Placental pericyte (primary cell): ENCODE results near the gene TTC9C. TPM values are rescaled to one million over a fixed set of nuclear protein-coding genes. Genes with fewer than 3 reads are reported as not detected.

Source experiments
- total RNA-seq: library from RNA; depleted of rRNA; stranded (reverse); fragments of >200 nt; gene quantifications from 2 replicates; pipeline ENCODE4 v1.2.3, GENCODE V29; 2012

TTC9C gene
- 39.8 and 49.1 TPM in 2 replicates for total RNA-seq

GRCh38 chr11:62728171-62728988 is at the start of gene TTC9C:
Gene TTC9C, plus strand, starts transcription at chr11:62728486. Its CDS starts 363 bp downstream, at chr11:62728849.

GRCh38 chr11:62678770-62679696 is 49.3 kb upstream of the TTC9C start, which contains the start of gene UBXN1:
Gene UBXN1, minus strand, starts transcription at chr11:62679073. Its CDS starts 150 bp downstream, at chr11:62678923.

GRCh38 chr11:62689421-62690183 is 38.7 kb upstream of the TTC9C start, which contains the start of gene LRRN4CL:
Gene LRRN4CL, minus strand, starts transcription at chr11:62689530. Its CDS starts 1,022 bp downstream, at chr11:62688508.

GRCh38 chr11:62707277-62707861 is 20.9 kb upstream of the TTC9C start, which contains the start of the genes BSCL2 and GNG3:
Gene BSCL2, minus strand, starts transcription at chr11:62707424. Its CDS starts 229 bp downstream, at chr11:62707195.
Gene GNG3, plus strand, starts transcription at chr11:62707676. Its CDS starts 620 bp downstream, at chr11:62708296.

GRCh38 chr11:62727165-62727871 is 968 bp upstream of the TTC9C start, which contains the start of gene HNRNPUL2:
Gene HNRNPUL2, minus strand, starts transcription at chr11:62727457. Its CDS starts 301 bp downstream, at chr11:62727156.

GRCh38 chr11:62753736-62754603 is 25.7 kb downstream of the TTC9C start, which contains the start of gene ZBTB3:
Gene ZBTB3, minus strand, starts transcription at chr11:62754160. Its CDS starts 496 bp downstream, at chr11:62753664.

GRCh38 chr11:62771144-62772021 is 43.1 kb downstream of the TTC9C start, which contains the start of gene TAF6L:
Gene TAF6L, plus strand, starts transcription at chr11:62771396. Its CDS starts 4,388 bp downstream, at chr11:62775784.

GRCh38 chr11:62787005-62787759 is 58.9 kb downstream of the TTC9C start, which contains the start of gene TMEM179B:
Gene TMEM179B, plus strand, starts transcription at chr11:62787402. Its CDS starts 30 bp downstream, at chr11:62787432.

Other genes with a start within 250 kb of the TTC9C start
- gene AHNAK, start 181.7 kb upstream of the TTC9C start, total RNA-seq = 206 and 490 TPM in 2 replicates
- gene EEF1G, start 154.6 kb upstream of the TTC9C start, total RNA-seq = 914 and 1,622 TPM in 2 replicates
- 7.4 and 8.4 TPM in 2 replicates for gene TUT1, start 137.0 kb upstream of the TTC9C start, total RNA-seq
- 82.7 and 179 TPM in 2 replicates for gene MTA2, start 126.6 kb upstream of the TTC9C start, total RNA-seq
- 17.9 and 20.3 TPM in 2 replicates for gene EML3, start 115.7 kb upstream of the TTC9C start, total RNA-seq
- gene ROM1, start 115.2 kb upstream of the TTC9C start, total RNA-seq = 1.3 and 4.6 TPM in 2 replicates
- gene B3GAT3, start 106.5 kb upstream of the TTC9C start, total RNA-seq = 34.6 and 47.0 TPM in 2 replicates
- gene GANAB, start 81.9 kb upstream of the TTC9C start, total RNA-seq = 222 and 365 TPM in 2 replicates
- 19.0 and 38.4 TPM in 2 replicates for gene INTS5, start 75.2 kb upstream of the TTC9C start, total RNA-seq
- 19.9 and 31.8 TPM in 2 replicates for gene C11orf98, start 63.3 kb upstream of the TTC9C start, total RNA-seq
- 5.3 and 10.0 TPM in 2 replicates for gene CSKMT, start 63.2 kb upstream of the TTC9C start, total RNA-seq
- 4.6 and 7.6 TPM in 2 replicates for gene UQCC3, start 56.8 kb upstream of the TTC9C start, total RNA-seq
- gene LBHD1, start 56.2 kb upstream of the TTC9C start, total RNA-seq = 5.2 and 5.5 TPM in 2 replicates
- 62.4 and 230 TPM in 2 replicates for gene UBXN1, start 49.4 kb upstream of the TTC9C start, total RNA-seq
- gene LRRN4CL, start 39.0 kb upstream of the TTC9C start, total RNA-seq = 3.7 and 4.7 TPM in 2 replicates
- 42.2 and 63.7 TPM in 2 replicates for gene BSCL2, start 21.1 kb upstream of the TTC9C start, total RNA-seq
- not detected in 2 replicates for gene GNG3, start 20.8 kb upstream of the TTC9C start, total RNA-seq
- 7.0 and 16.3 TPM in 2 replicates for gene HNRNPUL2, start 1.0 kb upstream of the TTC9C start, total RNA-seq
- gene ZBTB3, start 25.7 kb downstream of the TTC9C start, total RNA-seq = 15.1 and 18.3 TPM in 2 replicates
- gene POLR2G, start 33.1 kb downstream of the TTC9C start, total RNA-seq = 54.0 and 56.0 TPM in 2 replicates
- gene TAF6L, start 42.9 kb downstream of the TTC9C start, total RNA-seq = 19.3 and 29.5 TPM in 2 replicates
- gene TMEM179B, start 58.9 kb downstream of the TTC9C start, total RNA-seq = 42.2 and 50.7 TPM in 2 replicates
- 11.2 and 21.0 TPM in 2 replicates for gene TMEM223, start 63.5 kb downstream of the TTC9C start, total RNA-seq
- gene NXF1, start 77.0 kb downstream of the TTC9C start, total RNA-seq = 35.2 and 49.5 TPM in 2 replicates
- gene STX5, start 103.6 kb downstream of the TTC9C start, total RNA-seq = 48.7 and 70.2 TPM in 2 replicates
- gene TEX54, start 104.4 kb downstream of the TTC9C start, total RNA-seq = not detected in 2 replicates
- gene WDR74, start 111.1 kb downstream of the TTC9C start, total RNA-seq = 44.6 and 56.4 TPM in 2 replicates
- gene SLC3A2, start 152.4 kb downstream of the TTC9C start, total RNA-seq = 160 and 906 TPM in 2 replicates
- not detected in 2 replicates for gene CHRM1, start 192.9 kb downstream of the TTC9C start, total RNA-seq